ENCODE results near the gene SCN1B. TPM values are rescaled to one million over a fixed set of nuclear protein-coding genes. Genes with fewer than 3 reads are reported as not detected.

Gene SCN1B
- polyA plus RNA-seq, 1 donor from 2014 or later, result 1.5 TPM

DNA sequence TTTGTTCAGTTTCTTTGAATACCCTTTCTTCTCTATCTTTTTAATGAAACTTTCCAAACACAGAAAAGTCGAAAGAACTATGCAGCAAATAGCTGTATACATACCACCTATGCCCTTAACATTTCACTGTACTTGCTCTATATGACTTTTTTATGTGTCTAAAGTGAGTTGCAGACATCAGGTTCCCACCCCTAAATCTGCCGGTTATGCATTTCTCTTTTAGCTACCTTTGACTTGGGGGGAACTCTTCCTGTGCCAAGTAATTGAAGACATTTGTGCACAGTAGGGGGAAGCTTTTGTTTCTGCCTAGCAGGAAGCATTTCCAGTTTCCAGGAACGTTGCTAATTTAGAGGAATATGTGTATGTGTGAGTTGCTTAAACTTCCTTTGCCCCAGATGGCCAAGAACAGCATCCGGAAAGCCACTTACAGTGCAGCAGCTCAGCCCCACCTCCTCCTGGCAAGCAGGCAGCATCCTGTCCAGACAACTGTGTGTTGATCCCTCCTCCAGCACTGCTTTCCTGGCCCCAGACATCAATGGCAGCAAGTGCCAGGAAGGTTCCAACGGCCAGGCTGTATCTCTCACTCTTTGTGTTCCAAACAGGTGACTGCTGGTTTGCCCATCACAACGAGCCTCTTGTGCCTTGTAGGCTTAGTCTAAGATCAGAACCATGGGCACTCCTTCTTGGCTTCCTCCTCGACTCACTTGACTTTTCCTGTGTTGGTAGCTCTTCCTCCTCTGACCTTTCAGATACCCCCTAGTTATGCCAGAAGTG is 44.8 kb upstream of the SCN1B start:
- Histone ChIP-seq H3K4me3 (ENCODE audit: low read length) (no peak overlapping the region), H3K9ac (ENCODE audit: low read length) (no peak overlapping the region), H3K27me3 (ENCODE audit: insufficient read depth, low read depth, low read length) (no peaks in the 10 kb centered on the region), H2AFZ (ENCODE audit: low read depth, low read length) (no peak overlapping the region), H3F3A (ENCODE audit: insufficient read depth, low read length, poor library complexity, severe bottlenecking) (no peaks in the 10 kb centered on the region), H3K27ac (ENCODE audit: low read length) (no peak overlapping the region), H3K4me2 (ENCODE audit: low read length) (no peak overlapping the region), H3K9me3 (ENCODE audit: low read length) (no peaks in the 10 kb centered on the region), H3K36me3 (ENCODE audit: insufficient read depth, low read length) (no peaks in the 10 kb centered on the region), H3K79me2 (replicated peaks; ENCODE audit: insufficient read depth, low read length) (no peaks in the 10 kb centered on the region), H3K9me2 (ENCODE audit: insufficient read depth, low read length) (no peaks in the 10 kb centered on the region), H4K20me1 (ENCODE audit: insufficient read depth) (no peaks in the 10 kb centered on the region)
- TF ChIP-seq TAF1 (IDR thresholded peaks at IDR 0.05; ENCODE audit: low read depth) (no peak), MXI1 (conservative IDR thresholded peaks at IDR 0.05; ENCODE audit: poor library complexity, severe bottlenecking) (no peak), EZH2 (IDR thresholded peaks at IDR 0.05; ENCODE audit: borderline replicate concordance, insufficient read depth, low read length, poor library complexity, severe bottlenecking) (no peak), POLR2AphosphoS5 (IDR thresholded peaks at IDR 0.05) (no peak), SMC3 (conservative IDR thresholded peaks at IDR 0.05; ENCODE audit: poor library complexity) (no peak), RAD21 (conservative IDR thresholded peaks at IDR 0.05) (no peak), EP300 (conservative IDR thresholded peaks at IDR 0.05; ENCODE audit: poor library complexity, severe bottlenecking) (no peak)
- TF ChIP-seq, protein P1, sequence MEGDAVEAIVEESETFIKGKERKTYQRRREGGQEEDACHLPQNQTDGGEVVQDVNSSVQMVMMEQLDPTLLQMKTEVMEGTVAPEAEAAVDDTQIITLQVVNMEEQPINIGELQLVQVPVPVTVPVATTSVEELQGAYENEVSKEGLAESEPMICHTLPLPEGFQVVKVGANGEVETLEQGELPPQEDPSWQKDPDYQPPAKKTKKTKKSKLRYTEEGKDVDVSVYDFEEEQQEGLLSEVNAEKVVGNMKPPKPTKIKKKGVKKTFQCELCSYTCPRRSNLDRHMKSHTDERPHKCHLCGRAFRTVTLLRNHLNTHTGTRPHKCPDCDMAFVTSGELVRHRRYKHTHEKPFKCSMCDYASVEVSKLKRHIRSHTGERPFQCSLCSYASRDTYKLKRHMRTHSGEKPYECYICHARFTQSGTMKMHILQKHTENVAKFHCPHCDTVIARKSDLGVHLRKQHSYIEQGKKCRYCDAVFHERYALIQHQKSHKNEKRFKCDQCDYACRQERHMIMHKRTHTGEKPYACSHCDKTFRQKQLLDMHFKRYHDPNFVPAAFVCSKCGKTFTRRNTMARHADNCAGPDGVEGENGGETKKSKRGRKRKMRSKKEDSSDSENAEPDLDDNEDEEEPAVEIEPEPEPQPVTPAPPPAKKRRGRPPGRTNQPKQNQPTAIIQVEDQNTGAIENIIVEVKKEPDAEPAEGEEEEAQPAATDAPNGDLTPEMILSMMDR (IDR thresholded peaks at IDR 0.05; ENCODE audit: poor library complexity, severe bottlenecking), result no peak
- TF ChIP-seq, protein P2, sequence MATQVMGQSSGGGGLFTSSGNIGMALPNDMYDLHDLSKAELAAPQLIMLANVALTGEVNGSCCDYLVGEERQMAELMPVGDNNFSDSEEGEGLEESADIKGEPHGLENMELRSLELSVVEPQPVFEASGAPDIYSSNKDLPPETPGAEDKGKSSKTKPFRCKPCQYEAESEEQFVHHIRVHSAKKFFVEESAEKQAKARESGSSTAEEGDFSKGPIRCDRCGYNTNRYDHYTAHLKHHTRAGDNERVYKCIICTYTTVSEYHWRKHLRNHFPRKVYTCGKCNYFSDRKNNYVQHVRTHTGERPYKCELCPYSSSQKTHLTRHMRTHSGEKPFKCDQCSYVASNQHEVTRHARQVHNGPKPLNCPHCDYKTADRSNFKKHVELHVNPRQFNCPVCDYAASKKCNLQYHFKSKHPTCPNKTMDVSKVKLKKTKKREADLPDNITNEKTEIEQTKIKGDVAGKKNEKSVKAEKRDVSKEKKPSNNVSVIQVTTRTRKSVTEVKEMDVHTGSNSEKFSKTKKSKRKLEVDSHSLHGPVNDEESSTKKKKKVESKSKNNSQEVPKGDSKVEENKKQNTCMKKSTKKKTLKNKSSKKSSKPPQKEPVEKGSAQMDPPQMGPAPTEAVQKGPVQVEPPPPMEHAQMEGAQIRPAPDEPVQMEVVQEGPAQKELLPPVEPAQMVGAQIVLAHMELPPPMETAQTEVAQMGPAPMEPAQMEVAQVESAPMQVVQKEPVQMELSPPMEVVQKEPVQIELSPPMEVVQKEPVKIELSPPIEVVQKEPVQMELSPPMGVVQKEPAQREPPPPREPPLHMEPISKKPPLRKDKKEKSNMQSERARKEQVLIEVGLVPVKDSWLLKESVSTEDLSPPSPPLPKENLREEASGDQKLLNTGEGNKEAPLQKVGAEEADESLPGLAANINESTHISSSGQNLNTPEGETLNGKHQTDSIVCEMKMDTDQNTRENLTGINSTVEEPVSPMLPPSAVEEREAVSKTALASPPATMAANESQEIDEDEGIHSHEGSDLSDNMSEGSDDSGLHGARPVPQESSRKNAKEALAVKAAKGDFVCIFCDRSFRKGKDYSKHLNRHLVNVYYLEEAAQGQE (IDR thresholded peaks at IDR 0.05; ENCODE audit: borderline replicate concordance), result no peak

DNA sequence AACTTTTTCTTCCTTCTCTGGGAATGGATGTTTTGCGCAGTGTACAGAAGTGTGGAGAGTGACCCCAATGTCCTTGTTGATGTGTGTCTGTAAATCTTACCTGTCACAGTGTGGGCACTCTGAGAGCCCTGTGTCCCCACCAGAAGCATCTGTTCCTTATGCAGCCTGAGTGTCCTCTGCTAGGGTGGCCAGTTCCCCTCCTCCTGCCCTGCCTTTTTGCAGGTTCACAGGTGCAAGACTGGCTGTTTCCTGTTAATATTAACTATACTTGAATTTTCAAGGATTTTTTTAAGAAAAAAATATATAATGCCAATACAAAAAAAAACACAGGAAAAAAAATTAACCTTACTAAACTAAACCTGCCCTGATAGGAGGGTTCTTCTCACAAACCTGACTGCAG is 42.2 kb upstream of the SCN1B start:
- no peak overlapping the region for H3K9ac ChIP-seq (ENCODE audit: low read length)
- no peaks in the 10 kb centered on the region for H3K27me3 ChIP-seq (ENCODE audit: insufficient read depth, low read depth, low read length)
- H3F3A ChIP-seq (ENCODE audit: insufficient read depth, low read length, poor library complexity, severe bottlenecking), result no peaks in the 10 kb centered on the region
- no peak overlapping the region for H3K4me3 ChIP-seq (ENCODE audit: low read length)
- H3K27ac ChIP-seq (ENCODE audit: low read length), result no peak overlapping the region
- no peaks in the 10 kb centered on the region for H3K9me3 ChIP-seq (ENCODE audit: low read length)
- TF ChIP-seq, protein P1 (IDR thresholded peaks at IDR 0.05; ENCODE audit: poor library complexity, severe bottlenecking), result no peak
- TF ChIP-seq TAF1 (IDR thresholded peaks at IDR 0.05; ENCODE audit: low read depth), result no peak
- no peak for TF ChIP-seq SMC3 (conservative IDR thresholded peaks at IDR 0.05; ENCODE audit: poor library complexity)
- no peak for TF ChIP-seq EZH2 (IDR thresholded peaks at IDR 0.05; ENCODE audit: borderline replicate concordance, insufficient read depth, low read length, poor library complexity, severe bottlenecking)
- TF ChIP-seq, protein P2 (IDR thresholded peaks at IDR 0.05; ENCODE audit: borderline replicate concordance), result no peak
- TF ChIP-seq EP300 (conservative IDR thresholded peaks at IDR 0.05; ENCODE audit: poor library complexity, severe bottlenecking), result no peak
- no peak for TF ChIP-seq MXI1 (conservative IDR thresholded peaks at IDR 0.05; ENCODE audit: poor library complexity, severe bottlenecking)
- no peak for TF ChIP-seq POLR2AphosphoS5 (IDR thresholded peaks at IDR 0.05)
- no peak for TF ChIP-seq RAD21 (conservative IDR thresholded peaks at IDR 0.05)
- no peaks in the 10 kb centered on the region for H3K36me3 ChIP-seq (ENCODE audit: insufficient read depth, low read length)
- no peaks in the 10 kb centered on the region for H3K9me2 ChIP-seq (ENCODE audit: insufficient read depth, low read length)
- H4K20me1 ChIP-seq (ENCODE audit: insufficient read depth), result no peaks in the 10 kb centered on the region
- H3K4me2 ChIP-seq (ENCODE audit: low read length), result no peak overlapping the region
- no peaks in the 10 kb centered on the region for H3K79me2 ChIP-seq (replicated peaks; ENCODE audit: insufficient read depth, low read length)
- H2AFZ ChIP-seq (ENCODE audit: low read depth, low read length), result no peak overlapping the region

Data from neural cell (in vitro differentiated cells).